Activated naive CD8-positive, alpha-beta T cell treated with anti-CD3 and anti-CD28 coated beads, Interleukin-2, amount 10 ng/mL, durations not matched to agents 7 days and 5 days (primary cell): Measurements from ENCODE around the gene CYTH3. TPM values are rescaled to one million over a fixed set of nuclear protein-coding genes. Genes with fewer than 3 reads are reported as not detected.

Source experiments
- total RNA-seq, 2 experiments: library from RNA; stranded (reverse); gene quantifications; one replicate each; pipeline ENCODE4 v1.2.3, GENCODE V29; 2021

CYTH3 gene
- total RNA-seq, 2 experiments from 2014 or later: 9.8 to 12.5 TPM

Other genes starting within 250 kb of the CYTH3 start
- not detected for gene ANKRD61, start 241.2 kb downstream of the CYTH3 start, total RNA-seq
- 100 to 1,000 TPM in 1 of 2 experiments, 10 to 100 TPM in 1; 96.4 to 113 TPM for gene EIF2AK1, start 213.4 kb downstream of the CYTH3 start, total RNA-seq
- 10 to 100 TPM; 14.7 to 16.2 TPM for gene USP42, start 167.7 kb downstream of the CYTH3 start, total RNA-seq
- 10 to 100 TPM; 12.0 to 19.0 TPM for gene FAM220A, start 76.3 kb upstream of the CYTH3 start, total RNA-seq
- 100 to 1,000 TPM; 144 to 149 TPM for gene RAC1, start 101.9 kb upstream of the CYTH3 start, total RNA-seq
- gene DAGLB, start 175.3 kb upstream of the CYTH3 start, total RNA-seq: 10 to 100 TPM; 32.3 to 37.2 TPM
- gene KDELR2, start 211.5 kb upstream of the CYTH3 start, total RNA-seq: 10 to 100 TPM; 49.5 to 52.0 TPM